ENCODE results near the gene ASXL2.
"Not testable (repeated sequence)": the region's sequence is repeated elsewhere in the genome, so short reads cannot be mapped to it uniquely, and the experiment has no call there.

ASXL2 gene

GRCh38 chr2:25738383-25739343, 139.6 kb downstream of the ASXL2 start:
- DNase-seq (ENCODE audit: low read depth, low spot score): no peak

DNA sequence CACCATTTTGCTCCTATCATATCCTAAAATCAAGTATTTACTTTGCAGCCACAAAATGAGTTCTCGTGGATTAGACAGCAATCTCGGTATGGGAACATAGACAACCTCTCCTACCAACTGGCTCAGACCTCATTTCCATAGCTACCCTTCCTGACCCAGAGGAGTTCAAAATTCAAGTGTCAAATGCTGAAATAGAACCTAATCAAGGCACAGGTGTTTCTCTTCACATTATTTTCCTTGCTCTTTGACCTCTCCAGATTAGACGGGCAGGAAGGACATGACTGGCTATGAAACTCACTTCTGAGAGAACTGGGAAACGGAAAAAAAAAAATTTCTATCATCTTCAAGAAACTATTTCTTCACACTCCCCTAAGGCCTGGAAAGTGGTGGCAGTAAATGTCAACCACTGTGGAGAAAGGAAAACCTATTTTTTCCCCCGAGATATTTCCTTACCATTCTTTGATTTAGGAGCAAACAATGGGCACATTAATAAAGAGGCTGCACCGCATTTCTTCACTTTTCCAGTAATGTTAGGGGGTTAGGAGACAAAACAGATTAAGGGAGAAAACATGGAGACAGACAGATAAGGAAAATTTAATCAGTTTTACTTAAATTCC, 141.3 kb downstream of the ASXL2 start:
- no peak for DNase-seq (ENCODE audit: low read depth, low spot score)

DNA sequence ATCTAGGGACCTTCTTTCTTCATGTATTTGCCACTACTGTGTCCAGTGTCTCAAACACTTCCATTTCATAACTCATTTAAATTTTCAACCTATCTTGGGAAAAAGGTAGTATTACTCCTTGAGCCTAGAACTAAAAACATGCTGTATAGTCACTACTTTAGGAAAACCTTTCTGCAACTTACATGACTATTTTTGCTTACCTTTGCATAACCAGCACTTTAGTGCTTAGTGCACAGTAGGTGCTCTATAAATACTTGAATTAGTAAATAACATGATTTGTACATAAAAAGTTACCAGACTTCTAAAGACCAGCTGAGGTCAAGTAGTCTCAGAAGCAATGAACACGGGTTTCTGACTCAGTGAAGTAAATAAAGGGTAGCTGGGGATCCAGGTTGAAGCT, 142.5 kb downstream of the ASXL2 start:
- no peak for DNase-seq (ENCODE audit: low read depth, low spot score)

GRCh38 chr2:25728559-25728958, 149.7 kb downstream of the ASXL2 start:
- DNase-seq (ENCODE audit: low read depth, low spot score): no peak

GRCh38 chr2:25726522-25726921, 151.8 kb downstream of the ASXL2 start:
- no peak for DNase-seq (ENCODE audit: low read depth, low spot score)

DNA sequence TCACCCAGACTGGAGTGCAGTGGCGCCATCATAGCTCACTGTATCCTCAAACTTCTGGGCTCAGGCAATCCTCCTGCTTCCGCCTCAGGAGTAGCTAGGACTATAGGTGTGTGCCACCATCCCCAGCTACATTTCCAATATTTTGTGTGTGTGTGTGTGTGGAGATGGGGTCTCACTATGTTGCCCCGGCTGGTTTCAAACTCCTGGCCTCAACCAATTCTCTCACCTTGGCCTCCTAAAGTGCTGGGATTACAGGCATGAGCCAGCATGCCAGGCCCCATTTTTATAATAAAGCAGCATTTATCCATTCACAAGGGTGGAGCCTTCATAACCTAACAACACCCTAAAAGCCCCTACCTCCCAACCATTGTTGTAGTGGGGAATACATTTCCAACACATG, 152.4 kb downstream of the ASXL2 start:
- no peak for DNase-seq (ENCODE audit: low read depth, low spot score)

GRCh38 chr2:25724756-25725155, 153.5 kb downstream of the ASXL2 start:
- DNase-seq (ENCODE audit: low read depth, low spot score): no peak

- DNase-seq (ENCODE audit: low read depth, low spot score): no peak
These were observed 156.1 kb downstream of the ASXL2 start for GRCh38 chr2:25722224-25722623.

- no peak for DNase-seq (ENCODE audit: low read depth, low spot score)
These were observed 157.7 kb downstream of the ASXL2 start for GRCh38 chr2:25720575-25720974.

- DNase-seq (ENCODE audit: low read depth, low spot score): no peak
These were observed 163.5 kb downstream of the ASXL2 start for GRCh38 chr2:25714740-25715139.

- DNase-seq (ENCODE audit: low read depth, low spot score): no peak
These were observed 165.8 kb downstream of the ASXL2 start for GRCh38 chr2:25712455-25712854.

DNA sequence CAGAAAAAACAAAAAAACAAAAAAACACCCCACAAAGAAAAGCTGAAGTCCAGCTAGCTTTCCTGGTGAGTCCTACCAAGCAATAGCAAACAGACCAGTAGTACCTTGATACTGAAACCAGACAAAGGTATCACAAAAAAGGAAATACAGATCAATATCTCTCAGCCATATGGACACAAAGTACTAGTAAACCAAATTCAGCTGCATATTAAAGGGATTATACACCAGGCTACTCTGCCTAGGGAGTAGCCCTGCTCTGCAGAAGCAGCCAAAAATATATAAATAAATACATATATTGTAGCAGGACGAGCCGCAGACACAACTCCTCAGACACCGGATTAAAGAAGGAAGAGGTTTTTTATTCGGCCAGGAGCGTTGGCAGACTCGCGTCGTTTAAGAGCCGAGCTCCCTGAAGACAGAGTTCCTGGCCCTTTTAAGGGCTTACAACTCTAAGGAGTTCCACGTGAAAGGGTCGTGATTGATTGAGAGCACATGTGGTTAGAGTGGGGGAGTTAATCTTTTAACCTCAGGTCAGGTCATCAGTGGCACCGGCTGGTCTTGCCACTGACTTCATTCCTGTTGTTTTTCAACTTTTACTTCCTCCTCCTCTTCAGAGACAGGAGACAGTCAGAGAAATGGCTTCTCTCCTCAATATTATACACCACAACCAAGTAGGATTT, 166.5 kb downstream of the ASXL2 start:
- DNase-seq (ENCODE audit: low read depth, low spot score): no peak

GRCh38 chr2:25710750-25711149, 167.5 kb downstream of the ASXL2 start:
- no peak for DNase-seq (ENCODE audit: low read depth, low spot score)

DNA sequence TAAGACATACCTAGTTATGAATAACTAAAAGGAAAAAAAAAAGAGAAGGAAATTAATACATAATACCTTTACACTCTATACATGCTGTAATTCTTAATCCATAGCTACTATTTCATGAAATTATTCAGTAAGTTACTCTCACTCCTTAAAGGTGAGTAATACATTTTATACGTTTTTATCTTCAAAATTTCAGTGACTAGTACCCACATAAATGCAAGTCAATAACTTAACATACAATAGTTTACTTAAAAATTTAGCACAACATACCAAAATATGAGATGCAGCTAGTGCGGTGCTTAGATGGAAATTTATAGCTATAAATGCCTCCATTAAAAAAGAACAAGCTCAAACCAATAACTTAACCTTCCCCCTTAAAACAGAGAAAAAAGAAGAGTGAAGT, 168.9 kb downstream of the ASXL2 start:
- DNase-seq (ENCODE audit: low read depth, low spot score): no peak

DNA sequence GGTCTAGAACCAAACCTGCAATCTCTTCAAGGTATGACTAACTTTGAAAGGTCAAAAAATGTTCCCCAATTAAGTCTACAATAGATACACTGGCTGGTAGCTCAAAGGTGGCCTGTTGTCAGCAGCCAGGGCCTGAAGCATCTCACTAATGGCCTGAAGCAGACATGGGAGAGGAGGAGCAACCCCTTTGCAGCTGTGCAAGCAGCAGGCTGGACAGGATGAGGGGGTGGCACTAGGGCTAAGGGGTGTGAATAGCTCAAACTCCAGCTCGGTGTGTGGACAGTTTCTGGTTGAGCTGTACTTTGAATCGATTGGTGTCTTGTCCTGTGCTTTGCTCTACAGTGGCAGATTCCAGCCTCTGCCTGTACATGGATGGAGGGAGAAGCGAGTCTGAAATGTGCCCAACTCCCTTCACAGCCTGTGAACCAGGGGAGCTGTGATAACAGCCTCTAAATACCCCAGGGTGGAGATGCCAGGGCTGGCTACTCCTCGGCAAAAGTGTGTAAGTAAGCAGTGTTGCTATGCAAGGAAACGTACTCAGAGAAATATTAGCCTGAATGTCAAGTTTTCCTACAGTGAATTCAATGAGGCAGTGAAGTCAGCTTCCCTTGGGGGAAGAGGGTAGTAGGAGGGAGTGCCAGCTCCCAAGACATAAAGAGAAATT, 170.2 kb downstream of the ASXL2 start:
- no peak for DNase-seq (ENCODE audit: low read depth, low spot score)

GRCh38 chr2:25705575-25705974, 172.7 kb downstream of the ASXL2 start:
- DNase-seq (ENCODE audit: low read depth, low spot score): not testable (repeated sequence)

- DNase-seq (ENCODE audit: low read depth, low spot score): no peak
These were observed 176.5 kb downstream of the ASXL2 start for GRCh38 chr2:25701801-25702200.

DNA sequence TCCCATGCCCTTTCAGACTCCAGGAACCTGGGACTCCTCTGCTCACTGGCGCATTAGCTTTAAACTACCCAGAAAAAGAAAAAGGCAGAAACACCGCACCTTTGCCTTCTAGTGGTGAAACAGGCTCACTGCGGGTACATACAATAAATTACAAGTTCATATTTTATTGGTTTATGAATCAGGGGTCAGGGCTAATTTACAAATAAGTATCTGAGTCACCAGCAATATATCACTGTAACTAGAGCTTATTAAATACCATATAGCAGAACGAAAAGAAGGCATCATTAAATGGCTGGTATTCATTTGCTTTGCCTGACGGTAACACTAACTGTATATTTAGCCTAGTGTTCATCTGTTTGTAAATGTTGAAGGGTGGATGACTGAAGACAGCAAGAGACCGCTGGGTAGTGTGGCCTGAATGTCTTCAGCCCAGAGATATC, 178.0 kb downstream of the ASXL2 start:
- no peak for DNase-seq (ENCODE audit: low read depth, low spot score)

GRCh38 chr2:25699216-25699615, 179.1 kb downstream of the ASXL2 start:
- DNase-seq (ENCODE audit: low read depth, low spot score): no peak

DNA sequence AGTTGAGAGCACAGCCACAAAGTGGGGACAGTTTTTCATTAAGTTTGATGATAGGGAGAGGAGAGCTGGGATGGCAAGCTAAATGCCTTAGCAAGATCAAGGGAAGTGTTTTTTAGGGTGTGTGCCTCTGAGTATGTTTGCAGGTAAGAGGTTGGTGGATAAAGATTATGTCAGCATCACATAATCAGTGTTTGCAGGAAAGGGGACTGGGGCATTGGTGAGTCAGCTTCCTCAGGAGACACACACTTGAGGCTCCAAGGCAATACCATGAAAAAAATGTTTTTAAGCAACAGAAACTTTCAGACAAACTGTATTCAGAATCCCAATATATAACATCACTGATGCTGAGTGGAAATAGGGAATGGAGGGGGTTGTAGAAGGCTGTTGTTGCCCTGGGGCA, 179.5 kb downstream of the ASXL2 start:
- no peak for DNase-seq (ENCODE audit: low read depth, low spot score)

- no peak for DNase-seq (ENCODE audit: low read depth, low spot score)
These were observed 180.5 kb downstream of the ASXL2 start for GRCh38 chr2:25697559-25698341.

Measured in iPS DF 19.7 (cell line).